HepG2 (cell line): ENCODE results near the gene OPRL1. TPM values are rescaled to one million over a fixed set of nuclear protein-coding genes. Genes with fewer than 3 reads are reported as not detected.

Experiments used
- HNF4G ChIP-seq, 2 experiments: sonication (generic) in 1 of 2; formaldehyde crosslinking in 1 of 2; IDR thresholded peaks; 2 replicates each; pipeline versions ENCODE4 v1.4.0 to v1.6.1; 2011 to 2020; ENCODE audit warnings: borderline replicate concordance in 2 of 2, low read depth in 2 of 2, mild to moderate bottlenecking in 2 of 2, low read length in 1 of 2, missing genetic modification reagents in 1 of 2, moderate library complexity in 1 of 2
- MIER3 ChIP-seq: IDR thresholded peaks from 2 replicates; pipeline ENCODE4 v1.6.1; 2016; ENCODE audit warnings: missing compliant biosample characterization, borderline replicate concordance
- NFE2 ChIP-seq: sonication (generic); formaldehyde crosslinking; IDR thresholded peaks from 2 replicates; pipeline ENCODE4 v1.4.0; 2020; ENCODE audit warnings: missing genetic modification reagents
- NKX3-1 ChIP-seq: sonication (generic); formaldehyde crosslinking; IDR thresholded peaks from 2 replicates; pipeline ENCODE4 v1.5.0; 2020; ENCODE audit warnings: missing genetic modification reagents
- PAF1 ChIP-seq: IDR thresholded peaks from 2 replicates; pipeline ENCODE4 v1.6.1; 2016; ENCODE audit warnings: missing genetic modification reagents, missing compliant biosample characterization
- ZNF33A ChIP-seq: sonication (generic); formaldehyde crosslinking; IDR thresholded peaks from 2 replicates; pipeline ENCODE4 v1.5.1; 2020; ENCODE audit warnings: missing genetic modification reagents, mild to moderate bottlenecking, moderate library complexity, borderline replicate concordance
- polyA plus RNA-seq, 8 experiments: library from polyadenylated mRNA; depleted of rRNA in 3 of 8; stranded (reverse) in 7 of 8; unstranded in 1 of 8; fragments of >200 nt; fragmentation: Illumina TruSeq in 4 of 8; extraction: Trizol in 4 of 8; gene quantifications; 2 replicates each; pipeline versions ENCODE4 v1.2.1 to v1.2.3, GENCODE V29; 2011 to 2016; ENCODE audit warnings: low read depth in 4 of 8, missing spikeins in 1 of 8, mixed read lengths in 1 of 8; ENCODE audit not compliant: insufficient read depth in 1 of 8
- total RNA-seq, 5 experiments: library from RNA; depleted of rRNA; stranded (reverse); fragments of >200 nt; fragmentation: Illumina TruSeq; extraction: Trizol; gene quantifications; 2 replicates each; pipeline ENCODE4 v1.2.3, GENCODE V29; 2016; ENCODE audit warnings: low read depth in 1 of 5
- TF ChIP-seq, protein P1 (sequence below): sonication (generic); formaldehyde crosslinking; IDR thresholded peaks from 2 replicates; pipeline ENCODE4 v1.4.0; 2020; ENCODE audit warnings: low read depth, missing genetic modification reagents
- TF ChIP-seq, protein P2 (sequence below): sonication (generic); formaldehyde crosslinking; IDR thresholded peaks from 2 replicates; pipeline ENCODE4 v1.5.0; 2020; ENCODE audit warnings: mild to moderate bottlenecking, missing genetic modification reagents, borderline replicate concordance
- TF ChIP-seq, protein P3 (sequence below): sonication (generic); formaldehyde crosslinking; IDR thresholded peaks from 2 replicates; pipeline ENCODE4 v1.5.0; 2020; ENCODE audit warnings: missing genetic modification reagents
- TF ChIP-seq, protein P4 (sequence below): sonication (generic); formaldehyde crosslinking; IDR thresholded peaks from 2 replicates; pipeline ENCODE4 v1.5.0; 2020; ENCODE audit warnings: mild to moderate bottlenecking, missing genetic modification reagents

OPRL1 gene
- total and polyA plus RNA-seq, 2 of the 13 experiments (the other 11 are each of a cell fraction or from before 2014, with no cell fraction given), result 0.35 to 0.71 TPM

DNA sequence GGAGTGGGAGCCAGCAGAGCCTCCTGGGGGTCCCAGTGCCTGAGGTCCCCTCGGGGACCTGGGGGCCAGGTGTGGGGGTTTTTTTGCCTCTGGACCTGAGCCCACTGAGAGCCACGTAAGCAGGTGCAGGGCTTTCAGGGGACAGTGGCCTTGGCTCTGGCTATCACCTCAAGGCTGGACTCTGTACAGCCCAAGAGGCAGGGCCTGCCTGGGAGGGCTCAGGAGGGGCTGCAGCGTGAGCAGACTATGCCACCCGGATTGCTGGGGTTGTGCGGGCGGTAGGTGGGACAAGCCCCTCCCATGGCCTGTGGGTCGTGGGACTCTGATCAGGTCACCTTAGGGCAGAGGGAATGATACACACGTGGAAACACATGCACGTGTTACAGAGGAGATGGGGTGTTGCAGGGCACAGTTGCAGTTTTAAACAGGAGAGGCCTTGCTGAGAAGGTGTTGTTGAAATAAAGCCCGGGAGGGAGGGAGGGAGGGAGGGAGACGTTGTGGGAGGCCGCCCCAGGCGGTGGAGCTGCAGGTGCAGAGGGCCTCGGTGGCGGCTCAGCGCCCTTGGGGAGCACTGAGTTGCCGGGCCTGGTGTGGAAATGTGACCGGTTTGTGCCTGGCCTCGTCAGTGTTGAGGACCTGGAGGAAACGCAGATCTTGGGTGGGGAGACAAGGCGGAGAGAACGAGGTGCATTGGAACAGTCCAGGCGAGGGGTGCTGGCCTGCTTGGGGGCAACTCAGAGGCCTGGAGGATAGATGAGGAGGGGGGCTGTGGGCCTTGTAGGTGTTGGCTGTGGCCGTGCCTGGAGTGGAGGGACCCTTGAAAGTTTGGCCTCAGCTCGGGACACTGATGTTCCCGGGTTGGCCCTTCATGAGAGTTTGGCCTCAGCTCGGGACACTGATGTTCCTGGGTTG is 14.6 kb upstream of the OPRL1 start (continued):
- TF ChIP-seq, protein P1, sequence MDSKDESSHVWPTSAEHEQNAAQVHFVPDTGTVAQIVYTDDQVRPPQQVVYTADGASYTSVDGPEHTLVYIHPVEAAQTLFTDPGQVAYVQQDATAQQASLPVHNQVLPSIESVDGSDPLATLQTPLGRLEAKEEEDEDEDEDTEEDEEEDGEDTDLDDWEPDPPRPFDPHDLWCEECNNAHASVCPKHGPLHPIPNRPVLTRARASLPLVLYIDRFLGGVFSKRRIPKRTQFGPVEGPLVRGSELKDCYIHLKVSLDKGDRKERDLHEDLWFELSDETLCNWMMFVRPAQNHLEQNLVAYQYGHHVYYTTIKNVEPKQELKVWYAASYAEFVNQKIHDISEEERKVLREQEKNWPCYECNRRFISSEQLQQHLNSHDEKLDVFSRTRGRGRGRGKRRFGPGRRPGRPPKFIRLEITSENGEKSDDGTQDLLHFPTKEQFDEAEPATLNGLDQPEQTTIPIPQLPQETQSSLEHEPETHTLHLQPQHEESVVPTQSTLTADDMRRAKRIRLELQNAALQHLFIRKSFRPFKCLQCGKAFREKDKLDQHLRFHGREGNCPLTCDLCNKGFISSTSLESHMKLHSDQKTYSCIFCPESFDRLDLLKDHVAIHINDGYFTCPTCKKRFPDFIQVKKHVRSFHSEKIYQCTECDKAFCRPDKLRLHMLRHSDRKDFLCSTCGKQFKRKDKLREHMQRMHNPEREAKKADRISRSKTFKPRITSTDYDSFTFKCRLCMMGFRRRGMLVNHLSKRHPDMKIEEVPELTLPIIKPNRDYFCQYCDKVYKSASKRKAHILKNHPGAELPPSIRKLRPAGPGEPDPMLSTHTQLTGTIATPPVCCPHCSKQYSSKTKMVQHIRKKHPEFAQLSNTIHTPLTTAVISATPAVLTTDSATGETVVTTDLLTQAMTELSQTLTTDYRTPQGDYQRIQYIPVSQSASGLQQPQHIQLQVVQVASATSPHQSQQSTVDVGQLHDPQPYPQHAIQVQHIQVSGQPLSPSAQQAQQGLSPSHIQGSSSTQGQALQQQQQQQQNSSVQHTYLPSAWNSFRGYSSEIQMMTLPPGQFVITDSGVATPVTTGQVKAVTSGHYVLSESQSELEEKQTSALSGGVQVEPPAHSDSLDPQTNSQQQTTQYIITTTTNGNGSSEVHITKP, result no peak
- no peak for TF ChIP-seq NKX3-1 (CRISPR knock-in tag)
- TF ChIP-seq HNF4G (IDR thresholded peaks at IDR 0.05; ENCODE audit: borderline replicate concordance, low read depth, low read length), result 0 out of 2 replicates have a peak, but pooled peaks have one; percentile 26
- TF ChIP-seq HNF4G (CRISPR knock-in tag; IDR thresholded peaks at IDR 0.05; ENCODE audit: borderline replicate concordance, low read depth), result 0 out of 2 replicates have a peak, but pooled peaks have one; percentile 28
- TF ChIP-seq, protein P2, sequence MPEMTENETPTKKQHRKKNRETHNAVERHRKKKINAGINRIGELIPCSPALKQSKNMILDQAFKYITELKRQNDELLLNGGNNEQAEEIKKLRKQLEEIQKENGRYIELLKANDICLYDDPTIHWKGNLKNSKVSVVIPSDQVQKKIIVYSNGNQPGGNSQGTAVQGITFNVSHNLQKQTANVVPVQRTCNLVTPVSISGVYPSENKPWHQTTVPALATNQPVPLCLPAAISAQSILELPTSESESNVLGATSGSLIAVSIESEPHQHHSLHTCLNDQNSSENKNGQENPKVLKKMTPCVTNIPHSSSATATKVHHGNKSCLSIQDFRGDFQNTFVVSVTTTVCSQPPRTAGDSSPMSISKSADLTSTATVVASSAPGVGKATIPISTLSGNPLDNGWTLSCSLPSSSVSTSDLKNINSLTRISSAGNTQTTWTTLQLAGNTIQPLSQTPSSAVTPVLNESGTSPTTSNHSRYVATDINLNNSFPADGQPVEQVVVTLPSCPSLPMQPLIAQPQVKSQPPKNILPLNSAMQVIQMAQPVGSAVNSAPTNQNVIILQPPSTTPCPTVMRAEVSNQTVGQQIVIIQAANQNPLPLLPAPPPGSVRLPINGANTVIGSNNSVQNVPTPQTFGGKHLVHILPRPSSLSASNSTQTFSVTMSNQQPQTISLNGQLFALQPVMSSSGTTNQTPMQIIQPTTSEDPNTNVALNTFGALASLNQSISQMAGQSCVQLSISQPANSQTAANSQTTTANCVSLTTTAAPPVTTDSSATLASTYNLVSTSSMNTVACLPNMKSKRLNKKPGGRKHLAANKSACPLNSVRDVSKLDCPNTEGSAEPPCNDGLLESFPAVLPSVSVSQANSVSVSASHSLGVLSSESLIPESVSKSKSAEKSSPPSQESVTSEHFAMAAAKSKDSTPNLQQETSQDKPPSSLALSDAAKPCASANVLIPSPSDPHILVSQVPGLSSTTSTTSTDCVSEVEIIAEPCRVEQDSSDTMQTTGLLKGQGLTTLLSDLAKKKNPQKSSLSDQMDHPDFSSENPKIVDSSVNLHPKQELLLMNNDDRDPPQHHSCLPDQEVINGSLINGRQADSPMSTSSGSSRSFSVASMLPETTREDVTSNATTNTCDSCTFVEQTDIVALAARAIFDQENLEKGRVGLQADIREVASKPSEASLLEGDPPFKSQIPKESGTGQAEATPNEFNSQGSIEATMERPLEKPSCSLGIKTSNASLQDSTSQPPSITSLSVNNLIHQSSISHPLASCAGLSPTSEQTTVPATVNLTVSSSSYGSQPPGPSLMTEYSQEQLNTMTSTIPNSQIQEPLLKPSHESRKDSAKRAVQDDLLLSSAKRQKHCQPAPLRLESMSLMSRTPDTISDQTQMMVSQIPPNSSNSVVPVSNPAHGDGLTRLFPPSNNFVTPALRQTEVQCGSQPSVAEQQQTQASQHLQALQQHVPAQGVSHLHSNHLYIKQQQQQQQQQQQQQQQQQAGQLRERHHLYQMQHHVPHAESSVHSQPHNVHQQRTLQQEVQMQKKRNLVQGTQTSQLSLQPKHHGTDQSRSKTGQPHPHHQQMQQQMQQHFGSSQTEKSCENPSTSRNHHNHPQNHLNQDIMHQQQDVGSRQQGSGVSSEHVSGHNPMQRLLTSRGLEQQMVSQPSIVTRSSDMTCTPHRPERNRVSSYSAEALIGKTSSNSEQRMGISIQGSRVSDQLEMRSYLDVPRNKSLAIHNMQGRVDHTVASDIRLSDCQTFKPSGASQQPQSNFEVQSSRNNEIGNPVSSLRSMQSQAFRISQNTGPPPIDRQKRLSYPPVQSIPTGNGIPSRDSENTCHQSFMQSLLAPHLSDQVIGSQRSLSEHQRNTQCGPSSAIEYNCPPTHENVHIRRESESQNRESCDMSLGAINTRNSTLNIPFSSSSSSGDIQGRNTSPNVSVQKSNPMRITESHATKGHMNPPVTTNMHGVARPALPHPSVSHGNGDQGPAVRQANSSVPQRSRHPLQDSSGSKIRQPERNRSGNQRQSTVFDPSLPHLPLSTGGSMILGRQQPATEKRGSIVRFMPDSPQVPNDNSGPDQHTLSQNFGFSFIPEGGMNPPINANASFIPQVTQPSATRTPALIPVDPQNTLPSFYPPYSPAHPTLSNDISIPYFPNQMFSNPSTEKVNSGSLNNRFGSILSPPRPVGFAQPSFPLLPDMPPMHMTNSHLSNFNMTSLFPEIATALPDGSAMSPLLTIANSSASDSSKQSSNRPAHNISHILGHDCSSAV (CRISPR knock-in tag), result no peak
- TF ChIP-seq ZNF33A (CRISPR knock-in tag), result no peak
- no peak for TF ChIP-seq NFE2 (CRISPR knock-in tag)
- TF ChIP-seq, protein P3, sequence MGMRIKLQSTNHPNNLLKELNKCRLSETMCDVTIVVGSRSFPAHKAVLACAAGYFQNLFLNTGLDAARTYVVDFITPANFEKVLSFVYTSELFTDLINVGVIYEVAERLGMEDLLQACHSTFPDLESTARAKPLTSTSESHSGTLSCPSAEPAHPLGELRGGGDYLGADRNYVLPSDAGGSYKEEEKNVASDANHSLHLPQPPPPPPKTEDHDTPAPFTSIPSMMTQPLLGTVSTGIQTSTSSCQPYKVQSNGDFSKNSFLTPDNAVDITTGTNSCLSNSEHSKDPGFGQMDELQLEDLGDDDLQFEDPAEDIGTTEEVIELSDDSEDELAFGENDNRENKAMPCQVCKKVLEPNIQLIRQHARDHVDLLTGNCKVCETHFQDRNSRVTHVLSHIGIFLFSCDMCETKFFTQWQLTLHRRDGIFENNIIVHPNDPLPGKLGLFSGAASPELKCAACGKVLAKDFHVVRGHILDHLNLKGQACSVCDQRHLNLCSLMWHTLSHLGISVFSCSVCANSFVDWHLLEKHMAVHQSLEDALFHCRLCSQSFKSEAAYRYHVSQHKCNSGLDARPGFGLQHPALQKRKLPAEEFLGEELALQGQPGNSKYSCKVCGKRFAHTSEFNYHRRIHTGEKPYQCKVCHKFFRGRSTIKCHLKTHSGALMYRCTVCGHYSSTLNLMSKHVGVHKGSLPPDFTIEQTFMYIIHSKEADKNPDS, result no peak
- peak; percentile 42; the same call in 1 of the 2 replicates for TF ChIP-seq MIER3 (CRISPR knock-in tag)
- TF ChIP-seq PAF1, result peak; percentile 69
- TF ChIP-seq, protein P4, sequence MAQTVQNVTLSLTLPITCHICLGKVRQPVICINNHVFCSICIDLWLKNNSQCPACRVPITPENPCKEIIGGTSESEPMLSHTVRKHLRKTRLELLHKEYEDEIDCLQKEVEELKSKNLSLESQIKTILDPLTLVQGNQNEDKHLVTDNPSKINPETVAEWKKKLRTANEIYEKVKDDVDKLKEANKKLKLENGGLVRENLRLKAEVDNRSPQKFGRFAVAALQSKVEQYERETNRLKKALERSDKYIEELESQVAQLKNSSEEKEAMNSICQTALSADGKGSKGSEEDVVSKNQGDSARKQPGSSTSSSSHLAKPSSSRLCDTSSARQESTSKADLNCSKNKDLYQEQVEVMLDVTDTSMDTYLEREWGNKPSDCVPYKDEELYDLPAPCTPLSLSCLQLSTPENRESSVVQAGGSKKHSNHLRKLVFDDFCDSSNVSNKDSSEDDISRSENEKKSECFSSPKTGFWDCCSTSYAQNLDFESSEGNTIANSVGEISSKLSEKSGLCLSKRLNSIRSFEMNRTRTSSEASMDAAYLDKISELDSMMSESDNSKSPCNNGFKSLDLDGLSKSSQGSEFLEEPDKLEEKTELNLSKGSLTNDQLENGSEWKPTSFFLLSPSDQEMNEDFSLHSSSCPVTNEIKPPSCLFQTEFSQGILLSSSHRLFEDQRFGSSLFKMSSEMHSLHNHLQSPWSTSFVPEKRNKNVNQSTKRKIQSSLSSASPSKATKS (CRISPR knock-in tag), result no peak
